K562 (cell line): ENCODE data around the gene FYB2. TPM values are rescaled to one million over a fixed set of nuclear protein-coding genes. Genes with fewer than 3 reads are reported as not detected.

Source experiments
- ATAC-seq: fragments of 200-7000 bp; cut with Tn5 transposase; 3 replicates; pipeline ENCODE4 v1.9.1; 2020; ENCODE audit warnings: moderate library complexity
- BruUV-seq: library from RNA; stranded (reverse); fragments of 400-500 nt; replicated peaks from 2 replicates; lab custom pipeline; 2021; lab: Mats Ljungman, UMichigan
- CTCF ChIA-PET: fragments of 300-600 bp; formaldehyde crosslinking; extraction: SDS; loops from one replicate; lab custom pipeline; 2021; ENCODE audit warnings: low intra/inter-chr PET ratio; lab: Yijun Ruan, JAX
- POLR2A ChIA-PET: fragments of 300-600, 350-650 bp; sonication (Branson Sonifier 250); formaldehyde crosslinking; extraction: SDS; loops from one replicate; lab custom pipeline; 2021; ENCODE audit warnings: antibody characterized with exemption, inconsistent platforms; lab: Yijun Ruan, JAX
- DNase-seq, 4 experiments: peaks; one replicate each; pipeline versions ENCODE4 v3.0.0 to v3.0.0-alpha.2; 2011 to 2018; ENCODE audit warnings: low spot score in 3 of 4, mixed read lengths in 3 of 4; ENCODE audit errors: extremely low read depth in 1 of 4
- FAIRE-seq: peaks from 2 replicates; lab custom pipeline; 2011; peaks lifted over from hg19 to GRCh38; lab: Jason Lieb, UNC
- H2AFZ ChIP-seq: 2 replicates; pipeline ENCODE4 v1.6.0; 2011; ENCODE audit warnings: low read depth, low read length, control low read depth, inconsistent platforms
- H3K27ac ChIP-seq: fragments of 200-600 bp; 3 replicates; pipeline ENCODE4 v1.8.0; 2011; ENCODE audit warnings: low read depth, mild to moderate bottlenecking, control low read depth, inconsistent platforms, low read length, moderate library complexity, mixed read lengths; ENCODE audit errors: extremely low read depth
- H3K27me3 ChIP-seq, 2 experiments: fragments of 300-600 bp in 1 of 2; 2 replicates in 1 of 2; 3 replicates in 1 of 2; pipeline versions ENCODE4 v1.6.0 to v1.8.0; 2011; ENCODE audit warnings: inconsistent platforms in 2 of 2, low read length in 2 of 2, mild to moderate bottlenecking in 1 of 2, mixed read lengths in 1 of 2, moderate library complexity in 1 of 2; ENCODE audit not compliant: control insufficient read depth in 2 of 2, insufficient read depth in 2 of 2
- H3K36me3 ChIP-seq: fragments of 300-600 bp; 3 replicates; pipeline ENCODE4 v1.8.0; 2011; ENCODE audit warnings: mild to moderate bottlenecking, low read length, inconsistent platforms; ENCODE audit not compliant: control insufficient read depth, insufficient read depth
- H3K4me1 ChIP-seq, 2 experiments: fragments of 200-600 bp in 1 of 2; replicated peaks in 1 of 2; 2 replicates in 1 of 2; 3 replicates in 1 of 2; pipeline versions ENCODE4 v1.5.1 to v1.8.0; 2011; ENCODE audit warnings: inconsistent platforms in 2 of 2, low read length in 2 of 2, mild to moderate bottlenecking in 1 of 2, mixed read lengths in 1 of 2, moderate library complexity in 1 of 2; ENCODE audit not compliant: control insufficient read depth in 2 of 2, insufficient read depth in 2 of 2
- H3K4me2 ChIP-seq: 2 replicates; pipeline ENCODE4 v1.6.1; 2011; ENCODE audit warnings: low read length, control low read depth, inconsistent platforms, mixed read lengths; ENCODE audit not compliant: insufficient read depth
- H3K4me3 ChIP-seq: fragments of 200-600 bp; sonication (generic), shearing (Covaris generic); 2 replicates; pipeline ENCODE4 v1.5.1; 2016; ENCODE audit warnings: control low read depth, inconsistent platforms
- H3K79me2 ChIP-seq: fragments of 200-600 bp; 3 replicates; pipeline ENCODE4 v1.8.0; 2011; ENCODE audit warnings: low read length, inconsistent platforms; ENCODE audit not compliant: control insufficient read depth, insufficient read depth
- H3K9ac ChIP-seq, 2 experiments: 2 replicates each; pipeline versions ENCODE4 v1.6.0 to v1.6.1; 2011; ENCODE audit warnings: low read depth in 2 of 2, low read length in 2 of 2, control low read depth in 1 of 2, inconsistent platforms in 1 of 2, mild to moderate bottlenecking in 1 of 2, mixed read lengths in 1 of 2; ENCODE audit not compliant: insufficient read depth in 1 of 2
- H3K9me1 ChIP-seq: one replicate; pipeline ENCODE4 v1.6.0; 2011; ENCODE audit warnings: inconsistent platforms, mild to moderate bottlenecking, low read length, moderate library complexity; ENCODE audit not compliant: control insufficient read depth, insufficient read depth
- H3K9me3 ChIP-seq: replicated peaks from 2 replicates; pipeline ENCODE4 v1.5.1; 2011; ENCODE audit warnings: low read depth, low read length, inconsistent platforms; ENCODE audit not compliant: control insufficient read depth, insufficient read depth
- H4K20me1 ChIP-seq: replicated peaks from 2 replicates; pipeline ENCODE4 v1.6.1; 2011; ENCODE audit warnings: low read length, inconsistent platforms, mixed read lengths; ENCODE audit not compliant: control insufficient read depth, insufficient read depth
- RAD21 ChIP-seq, 2 experiments: fragments of 250-450 bp in 1 of 2; fragments of 450-650 bp in 1 of 2; sonication (Bioruptor Pico) in 1 of 2; formaldehyde crosslinking in 1 of 2; IDR thresholded peaks in 1 of 2; conservative IDR thresholded peaks in 1 of 2; 2 replicates each; pipeline versions ENCODE4 v1.4.0 to v1.8.0; 2020 to 2022; ENCODE audit warnings: mild to moderate bottlenecking in 2 of 2, moderate library complexity in 1 of 2
- ZNF274 ChIP-seq: IDR thresholded peaks from 2 replicates; pipeline ENCODE4 v1.6.1; 2011; ENCODE audit warnings: low read depth, mild to moderate bottlenecking, low read length, moderate library complexity, borderline replicate concordance
- WGBS: fragments of 100-300 bp; shearing (Covaris generic); methylation state at CpG from one replicate; pipeline ENCODE4 v1.1.6; 2016; ENCODE audit warnings: low coverage, mixed read lengths; ENCODE audit not compliant: insufficient coverage; ENCODE audit errors: missing lambda C conversion rate; 5-methylcytosine and 5-hydroxymethylcytosine counted together
- in situ Hi-C: fragments of 300-500 bp; cut with MboI; formaldehyde crosslinking; loops from 4 replicates; pipeline ENCODE4 v1.15.0; 2018; ENCODE audit warnings: inconsistent platforms, mixed read lengths
- intact Hi-C: fragments of 100-400 bp; cut with micrococcal nuclease; formaldehyde crosslinking; loops from 2 replicates; pipeline ENCODE4 v1.14.2; 2022
- polyA plus RNA-seq, 8 experiments: library from polyadenylated mRNA; depleted of rRNA in 4 of 8; stranded (reverse) in 5 of 8; unstranded in 3 of 8; fragments of >200 nt; fragmentation: Nextera tagmentation in 2 of 8; fragmentation: Illumina TruSeq in 1 of 8; extraction: Ambion mirVana in 2 of 8; extraction: Trizol in 1 of 8; gene quantifications; 2 replicates each; pipeline versions ENCODE4 v1.2.1 to v1.2.3, GENCODE V29; 2011 to 2014; ENCODE audit warnings: inconsistent platforms in 1 of 8, missing spikeins in 1 of 8
- total RNA-seq, 7 experiments: library from RNA; depleted of rRNA in 6 of 7; stranded (reverse); fragments of >200 nt in 6 of 7; fragmentation: Illumina TruSeq in 2 of 7; extraction: Trizol in 2 of 7; gene quantifications; 2 replicates each; pipeline versions ENCODE4 v1.2.1 to v1.2.3, GENCODE V29; 2011 to 2021; ENCODE audit warnings: low replicate concordance in 1 of 7
- TF ChIP-seq, protein P1 (sequence below), 2 experiments: fragments of 450-650 bp; formaldehyde crosslinking in 1 of 2; IDR thresholded peaks; 2 replicates each; pipeline versions ENCODE4 v1.4.0 to v1.6.1; 2014 to 2020; ENCODE audit warnings: mild to moderate bottlenecking in 2 of 2, borderline replicate concordance in 1 of 2, low read depth in 1 of 2
- TF ChIP-seq, protein P2 (sequence below): conservative IDR thresholded peaks from 2 replicates; pipeline ENCODE4 v1.6.1; 2011; ENCODE audit warnings: low read depth, mild to moderate bottlenecking, low read length; ENCODE audit not compliant: control insufficient read depth

The FYB2 gene
- total and polyA plus RNA-seq, 9 of the 15 experiments (the other 6 are each of a cell fraction or from before 2014, with no cell fraction given), result not detected

- Histone ChIP-seq H2AFZ (no peak overlapping the region), H3K27ac (no peak overlapping the region), H3K4me3 (no peak overlapping the region), H3K9me1 (no peaks in the 10 kb centered on the region), H3K9ac (no peak overlapping the region), H3K79me2 (no peaks in the 10 kb centered on the region), H3K27me3 (no peaks in the 10 kb centered on the region), H4K20me1 (no peaks in the 10 kb centered on the region), H3K36me3 (no peaks in the 10 kb centered on the region), H3K4me1 (no peaks in the 10 kb centered on the region), H3K4me2 (no peak overlapping the region), H3K9me3 (no peaks in the 10 kb centered on the region)
- in situ Hi-C loops, result no loop called here
- WGBS, result 0% methylated on average over 3 of the region's 3 CpGs
- CTCF ChIA-PET, result no interaction called here
- FAIRE-seq (no peak), ATAC-seq (no peak), DNase-seq (no peak)
- TF ChIP-seq, protein P1, sequence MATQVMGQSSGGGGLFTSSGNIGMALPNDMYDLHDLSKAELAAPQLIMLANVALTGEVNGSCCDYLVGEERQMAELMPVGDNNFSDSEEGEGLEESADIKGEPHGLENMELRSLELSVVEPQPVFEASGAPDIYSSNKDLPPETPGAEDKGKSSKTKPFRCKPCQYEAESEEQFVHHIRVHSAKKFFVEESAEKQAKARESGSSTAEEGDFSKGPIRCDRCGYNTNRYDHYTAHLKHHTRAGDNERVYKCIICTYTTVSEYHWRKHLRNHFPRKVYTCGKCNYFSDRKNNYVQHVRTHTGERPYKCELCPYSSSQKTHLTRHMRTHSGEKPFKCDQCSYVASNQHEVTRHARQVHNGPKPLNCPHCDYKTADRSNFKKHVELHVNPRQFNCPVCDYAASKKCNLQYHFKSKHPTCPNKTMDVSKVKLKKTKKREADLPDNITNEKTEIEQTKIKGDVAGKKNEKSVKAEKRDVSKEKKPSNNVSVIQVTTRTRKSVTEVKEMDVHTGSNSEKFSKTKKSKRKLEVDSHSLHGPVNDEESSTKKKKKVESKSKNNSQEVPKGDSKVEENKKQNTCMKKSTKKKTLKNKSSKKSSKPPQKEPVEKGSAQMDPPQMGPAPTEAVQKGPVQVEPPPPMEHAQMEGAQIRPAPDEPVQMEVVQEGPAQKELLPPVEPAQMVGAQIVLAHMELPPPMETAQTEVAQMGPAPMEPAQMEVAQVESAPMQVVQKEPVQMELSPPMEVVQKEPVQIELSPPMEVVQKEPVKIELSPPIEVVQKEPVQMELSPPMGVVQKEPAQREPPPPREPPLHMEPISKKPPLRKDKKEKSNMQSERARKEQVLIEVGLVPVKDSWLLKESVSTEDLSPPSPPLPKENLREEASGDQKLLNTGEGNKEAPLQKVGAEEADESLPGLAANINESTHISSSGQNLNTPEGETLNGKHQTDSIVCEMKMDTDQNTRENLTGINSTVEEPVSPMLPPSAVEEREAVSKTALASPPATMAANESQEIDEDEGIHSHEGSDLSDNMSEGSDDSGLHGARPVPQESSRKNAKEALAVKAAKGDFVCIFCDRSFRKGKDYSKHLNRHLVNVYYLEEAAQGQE (IDR thresholded peaks at IDR 0.05; ENCODE audit: borderline replicate concordance), result no peak
- TF ChIP-seq, protein P1 (CRISPR knock-in tag; IDR thresholded peaks at IDR 0.05; ENCODE audit: low read depth), result no peak
- TF ChIP-seq RAD21 (CRISPR knock-in tag; conservative IDR thresholded peaks at IDR 0.05 in 1 of 2, IDR thresholded peaks at IDR 0.05 in 1 of 2), result no peak
- TF ChIP-seq, protein P2, sequence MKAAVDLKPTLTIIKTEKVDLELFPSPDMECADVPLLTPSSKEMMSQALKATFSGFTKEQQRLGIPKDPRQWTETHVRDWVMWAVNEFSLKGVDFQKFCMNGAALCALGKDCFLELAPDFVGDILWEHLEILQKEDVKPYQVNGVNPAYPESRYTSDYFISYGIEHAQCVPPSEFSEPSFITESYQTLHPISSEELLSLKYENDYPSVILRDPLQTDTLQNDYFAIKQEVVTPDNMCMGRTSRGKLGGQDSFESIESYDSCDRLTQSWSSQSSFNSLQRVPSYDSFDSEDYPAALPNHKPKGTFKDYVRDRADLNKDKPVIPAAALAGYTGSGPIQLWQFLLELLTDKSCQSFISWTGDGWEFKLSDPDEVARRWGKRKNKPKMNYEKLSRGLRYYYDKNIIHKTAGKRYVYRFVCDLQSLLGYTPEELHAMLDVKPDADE, result no peak
- TF ChIP-seq ZNF274, result no peak
- intact Hi-C loops, result no loop called here
- BruUV-seq, result no TSS peak
- POLR2A ChIA-PET, result no interaction called here
These were observed 74.0 kb downstream of the FYB2 start for GRCh38 chr1:56745231-56745630.
